HG03354 (cell line): ENCODE measurements around the gene UBTD1.
"Not testable (repeated sequence)": the region's sequence is repeated elsewhere in the genome, so short reads cannot be mapped to it uniquely, and the experiment has no call there.

Experiments used
- ATAC-seq: cut with Tn5 transposase; IDR thresholded peaks from one replicate; pipeline ENCODE4 v1.9.1; 2021; ENCODE audit warnings: mild to moderate bottlenecking; ENCODE audit not compliant: unreplicated experiment, poor library complexity, severe bottlenecking

UBTD1 gene

GRCh38 chr10:97575127-97575668, 76.5 kb downstream of the UBTD1 start:
- ATAC-seq: no peak

DNA sequence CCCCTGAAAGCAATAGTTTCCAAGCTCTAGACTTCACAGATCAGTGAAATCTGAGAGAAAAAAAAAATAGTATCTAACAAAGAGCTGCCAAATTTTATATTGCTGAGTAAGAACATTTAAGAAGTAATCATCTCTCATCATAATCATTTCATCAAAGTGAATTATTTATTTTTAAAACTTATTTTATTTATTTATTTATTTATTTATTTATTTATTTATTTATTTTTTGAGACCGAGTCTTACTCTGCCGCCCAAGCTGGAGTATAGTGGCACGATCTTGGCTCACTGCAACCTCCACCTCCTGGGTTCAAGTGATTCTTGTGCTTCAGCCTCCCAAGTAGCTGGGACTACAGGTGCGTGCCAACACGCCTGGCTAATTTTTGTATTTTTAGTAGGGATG, 77.8 kb downstream of the UBTD1 start:
- not testable (repeated sequence) for ATAC-seq

- ATAC-seq: no peak
Measured at GRCh38 chr10:97577701-97578100, 79.0 kb downstream of the UBTD1 start.

- no peak for ATAC-seq
Measured at GRCh38 chr10:97578171-97578844, 79.6 kb downstream of the UBTD1 start.

- no peak for ATAC-seq
Measured at GRCh38 chr10:97580421-97581367, 82.0 kb downstream of the UBTD1 start.

GRCh38 chr10:97582169-97582568, 83.4 kb downstream of the UBTD1 start:
- ATAC-seq: no peak

GRCh38 chr10:97583476-97583875, 84.8 kb downstream of the UBTD1 start:
- no peak for ATAC-seq

DNA sequence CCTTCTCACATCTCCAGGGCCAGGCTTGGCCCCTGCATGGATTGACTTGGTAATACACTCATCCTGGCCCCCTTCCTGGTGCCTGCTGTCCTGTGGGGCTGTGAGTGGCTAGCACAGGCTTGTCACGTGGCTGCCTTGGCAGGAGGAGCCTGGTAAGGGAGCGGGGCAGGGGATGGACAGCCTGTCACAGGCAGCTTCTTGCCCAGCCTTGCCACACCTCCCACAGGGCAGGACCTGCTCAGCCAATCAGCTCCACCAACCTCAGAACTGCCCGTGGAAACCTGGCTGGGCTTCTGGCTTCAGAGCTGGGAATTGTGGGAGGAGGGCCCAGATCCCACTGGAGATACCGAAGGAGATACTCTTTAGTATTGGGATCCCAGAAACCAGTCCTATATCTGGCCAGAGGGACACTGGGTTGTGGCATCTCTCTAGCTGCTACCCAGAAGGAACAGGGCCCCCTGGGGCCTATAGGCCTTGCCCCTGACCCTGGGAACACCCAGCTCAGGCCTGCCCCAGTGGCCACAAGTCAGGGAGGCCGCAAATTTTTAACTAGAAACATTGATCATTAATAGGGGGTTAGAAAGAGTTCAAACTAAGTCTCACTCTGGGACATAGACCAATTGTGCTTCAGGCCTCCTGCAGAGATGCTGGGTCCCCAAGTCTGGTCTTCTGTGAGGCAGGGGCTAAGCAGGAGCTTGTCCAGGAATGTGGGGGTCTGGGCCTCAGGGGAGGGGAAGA, 85.5 kb downstream of the UBTD1 start, which contains the start of gene HOGA1:
Gene HOGA1 (plus strand): TSS at position 330 of the 738 bp plus-strand sequence. CDS start 315 bp downstream, at position 645.
- peak; percentile 77 for ATAC-seq

DNA sequence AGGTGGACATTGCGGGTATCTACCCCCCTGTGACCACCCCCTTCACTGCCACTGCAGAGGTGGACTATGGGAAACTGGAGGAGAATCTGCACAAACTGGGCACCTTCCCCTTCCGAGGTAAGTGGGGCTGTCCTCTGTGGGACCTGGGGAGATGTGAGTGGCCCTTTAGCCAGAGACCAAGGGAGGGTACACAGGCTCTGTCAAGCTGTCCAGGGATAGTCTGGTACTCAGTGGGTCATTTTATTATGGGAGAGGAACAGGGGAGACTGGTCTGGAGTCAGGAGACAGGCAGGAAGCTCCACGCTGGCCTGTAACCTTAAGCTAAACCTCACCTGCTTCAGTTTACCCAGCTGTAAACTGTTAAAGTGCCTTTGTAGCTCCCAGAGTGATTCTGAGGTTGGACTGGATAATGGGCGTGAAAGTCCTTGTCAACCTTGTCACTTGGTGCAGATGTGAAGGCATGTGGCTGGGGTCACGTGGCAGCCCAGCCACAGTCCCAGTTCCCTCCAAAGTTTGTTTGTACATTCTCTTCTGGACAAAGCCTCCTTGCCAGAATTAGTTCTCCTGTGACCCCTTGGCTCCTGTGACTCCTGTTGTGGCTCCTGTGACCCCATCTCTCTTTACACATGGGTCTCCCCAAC, 86.2 kb downstream of the UBTD1 start:
- no peak for ATAC-seq

DNA sequence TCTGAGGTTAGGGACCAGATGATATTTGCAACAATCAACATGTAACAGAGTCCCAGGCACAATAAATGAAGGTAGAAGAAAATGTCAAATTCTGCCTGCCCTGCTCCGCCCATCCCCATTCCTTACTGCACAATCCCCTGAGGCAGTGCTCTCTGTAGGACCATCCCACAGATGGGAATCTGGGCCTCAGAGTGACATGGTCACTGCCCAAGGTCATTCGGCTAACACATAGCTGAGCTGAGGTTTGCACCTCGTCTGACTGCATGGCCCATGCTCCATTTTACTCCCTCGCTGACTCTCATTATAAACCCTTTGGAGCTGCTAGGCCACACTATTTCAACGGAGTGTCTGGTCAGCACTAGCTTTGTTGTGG, 86.7 kb downstream of the UBTD1 start:
- no peak for ATAC-seq

GRCh38 chr10:97587183-97587582, 88.5 kb downstream of the UBTD1 start:
- no peak for ATAC-seq

- no peak for ATAC-seq
Measured at GRCh38 chr10:97589479-97589878, 90.8 kb downstream of the UBTD1 start, which contains the start of gene C10orf62. C10orf62 (plus strand) TSS chr10:97589721; CDS start chr10:97589898, 177 bp downstream.

DNA sequence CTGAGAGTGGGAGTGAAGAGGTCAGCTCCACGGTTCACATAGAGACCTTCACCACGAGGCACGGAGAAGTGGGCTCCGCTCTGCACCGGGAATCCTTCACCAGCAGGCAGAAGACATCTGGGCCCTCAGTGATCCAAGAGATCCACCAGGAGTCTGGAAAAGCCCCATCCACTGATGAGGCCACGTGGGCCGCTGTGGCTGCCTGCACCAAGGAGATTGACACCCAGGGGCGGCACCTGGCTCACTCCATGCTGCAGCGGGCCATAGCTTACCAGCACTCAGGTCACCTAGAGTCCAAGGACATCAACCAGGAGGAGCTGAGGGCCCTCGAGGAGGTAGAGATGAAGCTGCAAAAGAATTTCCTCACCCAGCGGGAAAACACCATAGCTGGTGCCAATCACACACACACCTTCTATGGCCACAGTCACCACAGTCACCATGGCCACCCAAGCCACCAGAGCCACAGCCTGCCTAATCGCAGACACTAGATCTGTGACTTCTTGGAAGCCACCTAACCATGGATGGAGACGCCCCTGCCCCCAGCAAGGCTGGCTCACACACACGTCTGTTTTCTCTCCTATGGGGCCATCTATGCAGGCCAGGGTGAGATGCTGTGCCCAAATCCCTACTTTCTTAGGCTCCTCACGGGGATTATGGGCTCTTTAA, 91.5 kb downstream of the UBTD1 start:
- ATAC-seq: no peak

GRCh38 chr10:97590748-97591495, 92.2 kb downstream of the UBTD1 start:
- no peak for ATAC-seq

- ATAC-seq: no peak
Measured at GRCh38 chr10:97593421-97593820, 94.7 kb downstream of the UBTD1 start.

DNA sequence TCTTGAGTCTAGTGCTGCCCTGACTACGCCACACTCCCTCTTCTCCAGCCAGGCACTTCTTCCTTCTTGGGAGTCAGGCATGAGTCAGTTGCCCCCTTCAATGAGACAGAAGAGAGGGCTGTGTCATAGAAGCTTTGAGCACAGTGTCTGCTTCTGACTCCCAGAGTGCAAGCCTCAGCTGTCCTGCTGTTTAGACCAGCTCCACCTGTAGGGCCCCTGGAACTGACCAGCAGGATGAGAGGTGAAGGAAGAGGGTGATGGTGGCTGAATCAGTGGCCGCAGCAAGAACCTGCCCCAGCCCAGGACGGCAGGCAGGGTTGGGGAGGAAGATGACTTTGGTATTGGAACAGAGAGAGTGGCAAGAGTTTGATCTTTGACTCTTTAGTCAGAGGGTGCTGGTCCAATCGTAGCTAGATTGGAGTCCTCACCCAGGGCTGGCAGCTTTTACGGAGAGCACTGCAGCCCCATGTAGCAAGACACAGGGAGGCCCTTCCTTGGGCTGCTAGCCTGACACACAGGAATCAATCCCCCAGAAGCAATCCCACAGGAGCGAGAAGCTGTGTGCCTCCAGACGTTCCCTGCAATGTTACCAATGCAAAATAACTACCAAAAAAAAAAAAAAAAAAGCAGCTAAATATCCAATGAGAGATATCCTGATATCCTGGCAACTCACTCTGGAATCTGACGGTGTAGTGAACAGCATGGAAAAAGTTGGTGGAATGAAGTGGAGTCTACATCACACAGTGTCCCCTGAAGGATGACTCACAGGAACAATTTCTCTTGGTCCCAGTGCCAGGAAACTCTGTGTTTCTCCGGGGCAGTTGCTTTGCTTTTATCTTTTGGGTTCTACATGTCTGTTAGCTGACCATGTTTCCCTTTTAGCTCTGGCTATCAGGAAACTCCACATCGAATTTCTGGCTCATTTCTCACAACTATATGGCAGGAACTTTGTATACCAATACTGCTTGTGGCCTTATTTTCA, 97.7 kb downstream of the UBTD1 start:
- no peak for ATAC-seq

GRCh38 chr10:97597778-97598177, 99.1 kb downstream of the UBTD1 start:
- ATAC-seq: no peak
